H9 (cell line): ENCODE data around the gene PALD1. TPM values are rescaled to one million over a fixed set of nuclear protein-coding genes. Genes with fewer than 3 reads are reported as not detected.

Source experiments
- DNase-seq: peaks from one replicate; pipeline ENCODE4 v3.0.0-alpha.2; 2017
- H2AFZ ChIP-seq: one replicate; pipeline ENCODE4 v1.6.1; 2013; ENCODE audit warnings: mild to moderate bottlenecking, low read length, control low read depth, moderate library complexity
- H2AK5ac ChIP-seq: 2 replicates; pipeline ENCODE4 v1.6.1; 2013; ENCODE audit warnings: low read length, control low read depth, mixed read lengths; ENCODE audit not compliant: insufficient read length
- H2BK120ac ChIP-seq: one replicate; pipeline ENCODE4 v1.6.1; 2013; ENCODE audit warnings: low read depth, mild to moderate bottlenecking, low read length, control low read depth, inconsistent platforms; ENCODE audit not compliant: poor library complexity, severe bottlenecking
- H2BK12ac ChIP-seq: 2 replicates; pipeline ENCODE4 v1.6.1; 2013; ENCODE audit warnings: low read length, control low read depth, mixed read lengths, low read depth; ENCODE audit not compliant: insufficient read length
- H2BK15ac ChIP-seq: 2 replicates; pipeline ENCODE4 v1.6.1; 2013; ENCODE audit warnings: low read depth, low read length, control low read depth
- H2BK20ac ChIP-seq: one replicate; pipeline ENCODE4 v1.6.1; 2013; ENCODE audit warnings: low read depth, mild to moderate bottlenecking, low read length, control low read depth, inconsistent platforms; ENCODE audit not compliant: poor library complexity, severe bottlenecking
- H2BK5ac ChIP-seq: 2 replicates; pipeline ENCODE4 v1.6.1; 2013; ENCODE audit warnings: low read length, control low read depth, mixed read lengths; ENCODE audit not compliant: insufficient read length
- H3K14ac ChIP-seq: 2 replicates; pipeline ENCODE4 v1.6.1; 2013; ENCODE audit warnings: low read length, control low read depth; ENCODE audit not compliant: insufficient read depth
- H3K18ac ChIP-seq: 2 replicates; pipeline ENCODE4 v1.6.1; 2013; ENCODE audit warnings: low read depth, mild to moderate bottlenecking, mixed read lengths, low read length, control low read depth; ENCODE audit not compliant: insufficient read length
- H3K23ac ChIP-seq: 2 replicates; pipeline ENCODE4 v1.6.1; 2013; ENCODE audit warnings: low read length, control low read depth, mixed read lengths, low read depth; ENCODE audit not compliant: insufficient read length
- H3K23me2 ChIP-seq: 2 replicates; pipeline ENCODE4 v1.6.1; 2013; ENCODE audit warnings: low read depth, mild to moderate bottlenecking, mixed read lengths, low read length, control low read depth; ENCODE audit not compliant: insufficient read length, poor library complexity, severe bottlenecking
- H3K27ac ChIP-seq: 2 replicates; pipeline ENCODE4 v1.5.1; 2013; ENCODE audit warnings: low read length, control low read depth, mixed read lengths, low read depth; ENCODE audit not compliant: insufficient read length
- H3K27me3 ChIP-seq: 2 replicates; pipeline ENCODE4 v1.6.1; 2013; ENCODE audit warnings: low read length, control low read depth, inconsistent platforms; ENCODE audit not compliant: insufficient read depth
- H3K4ac ChIP-seq: 2 replicates; pipeline ENCODE4 v1.6.1; 2013; ENCODE audit warnings: low read depth, mild to moderate bottlenecking, control low read depth, inconsistent platforms, low read length, moderate library complexity
- H3K4me1 ChIP-seq: 2 replicates; pipeline ENCODE4 v1.6.1; 2013; ENCODE audit warnings: low read length, control low read depth, inconsistent platforms; ENCODE audit not compliant: insufficient read depth
- H3K4me2 ChIP-seq: 2 replicates; pipeline ENCODE4 v1.6.1; 2013; ENCODE audit warnings: low read length, control low read depth, mixed read lengths; ENCODE audit not compliant: insufficient read length, insufficient read depth
- H3K56ac ChIP-seq: 2 replicates; pipeline ENCODE4 v1.6.1; 2013; ENCODE audit warnings: low read depth, mild to moderate bottlenecking, mixed read lengths, low read length, control low read depth; ENCODE audit not compliant: insufficient read length
- H3K79me1 ChIP-seq: 2 replicates; pipeline ENCODE4 v1.6.1; 2013; ENCODE audit warnings: low read depth, mild to moderate bottlenecking, moderate library complexity, low read length, control low read depth, inconsistent platforms; ENCODE audit not compliant: insufficient read depth, poor library complexity, severe bottlenecking
- H3K79me2 ChIP-seq: 2 replicates; pipeline ENCODE4 v1.6.1; 2013; ENCODE audit warnings: low read length, control low read depth, inconsistent platforms; ENCODE audit not compliant: insufficient read depth
- H3K9ac ChIP-seq: 2 replicates; pipeline ENCODE4 v1.6.1; 2013; ENCODE audit warnings: low read length, control low read depth, mixed read lengths; ENCODE audit not compliant: insufficient read length; ENCODE audit errors: extremely low read depth
- H3K9me3 ChIP-seq: one replicate; pipeline ENCODE4 v1.6.1; 2013; ENCODE audit warnings: low read depth, low read length, inconsistent platforms; ENCODE audit not compliant: control insufficient read depth
- H3T11ph ChIP-seq: one replicate; pipeline ENCODE4 v1.6.1; 2013; ENCODE audit warnings: mild to moderate bottlenecking, low read length, control low read depth, inconsistent platforms
- H4K20me1 ChIP-seq: one replicate; pipeline ENCODE4 v1.6.1; 2013; ENCODE audit not compliant: control insufficient read depth, insufficient read length, insufficient read depth
- H4K5ac ChIP-seq: 2 replicates; pipeline ENCODE4 v1.6.1; 2013; ENCODE audit warnings: low read depth, mild to moderate bottlenecking, mixed read lengths, low read length, control low read depth; ENCODE audit not compliant: insufficient read length
- H4K8ac ChIP-seq: replicated peaks from 2 replicates; pipeline ENCODE4 v1.6.1; 2013; ENCODE audit warnings: low read length, control low read depth, mixed read lengths, low read depth; ENCODE audit not compliant: insufficient read length
- H4K91ac ChIP-seq: 2 replicates; pipeline ENCODE4 v1.6.1; 2013; ENCODE audit warnings: low read depth, mild to moderate bottlenecking, moderate library complexity, mixed read lengths, low read length, control low read depth; ENCODE audit not compliant: insufficient read length
- H3K27ac Mint-ChIP-seq, 3 experiments: 2 replicates in 2 of 3; 3 replicates in 1 of 3; pipeline ENCODE4 v1.8.0; 2020 to 2021; ENCODE audit warnings: mixed read lengths in 3 of 3, mild to moderate bottlenecking in 1 of 3, moderate library complexity in 1 of 3
- H3K27me3 Mint-ChIP-seq: 2 replicates; pipeline ENCODE4 v1.8.0; 2021; ENCODE audit warnings: low read depth, mild to moderate bottlenecking, moderate library complexity, mixed read lengths
- H3K36me3 Mint-ChIP-seq, 3 experiments: 2 replicates in 2 of 3; 3 replicates in 1 of 3; pipeline ENCODE4 v1.8.0; 2020 to 2021; ENCODE audit warnings: low read depth in 3 of 3, mixed read lengths in 3 of 3; ENCODE audit not compliant: insufficient read depth in 1 of 3
- H3K4me1 Mint-ChIP-seq, 2 experiments: 2 replicates each; pipeline ENCODE4 v1.8.0; 2020; ENCODE audit warnings: mixed read lengths in 2 of 2
- H3K4me3 Mint-ChIP-seq, 2 experiments: 2 replicates in 1 of 2; 3 replicates in 1 of 2; pipeline ENCODE4 v1.8.0; 2020 to 2021; ENCODE audit warnings: mild to moderate bottlenecking in 2 of 2, mixed read lengths in 2 of 2, moderate library complexity in 1 of 2
- H3K9me3 Mint-ChIP-seq, 2 experiments: 2 replicates in 1 of 2; 3 replicates in 1 of 2; pipeline ENCODE4 v1.8.0; 2020; ENCODE audit warnings: mild to moderate bottlenecking in 2 of 2, mixed read lengths in 2 of 2, moderate library complexity in 1 of 2
- WGBS: extraction: QIAGEN DNeasy Blood & Tissue Kit; methylation state at CpG from one replicate; pipeline ENCODE4 v1.1.7; 2013; ENCODE audit warnings: missing lambda C conversion rate, low lambda C conversion rate, mixed read lengths; ENCODE audit not compliant: insufficient read length; ENCODE audit errors: extremely low coverage; 5-methylcytosine and 5-hydroxymethylcytosine counted together
- total RNA-seq: library from RNA; stranded (reverse); gene quantifications from 2 replicates; pipeline ENCODE4 v1.2.1, GENCODE V29; 2021
- TF ChIP-seq, protein P1 (sequence below): fragments of 200-600 bp; sonication (generic); conservative IDR thresholded peaks from 3 replicates; pipeline ENCODE4 v1.8.0; 2021; ENCODE audit warnings: antibody characterized with exemption, mild to moderate bottlenecking

PALD1 gene
- total RNA-seq, 1 experiment from 2014 or later: 21.1 TPM

- H2BK5ac ChIP-seq: no peak overlapping the region
- no peak overlapping the region for H4K91ac ChIP-seq
- no peak overlapping the region for H3T11ph ChIP-seq
- H3K9me3 ChIP-seq: no peaks in the 10 kb centered on the region
- no peak overlapping the region for H2BK12ac ChIP-seq
- H3K14ac ChIP-seq: no peak overlapping the region
- no peak overlapping the region for H2AFZ ChIP-seq
- H3K23ac ChIP-seq: no peak overlapping the region
- no CpG with 5 or more reads among the region's 8 CpGs for WGBS
- H4K8ac ChIP-seq: no peak overlapping the region
- no peak overlapping the region for H3K4ac ChIP-seq
- no peaks in the 10 kb centered on the region; a peak in 1 of 7 replicates for H3K36me3 Mint-ChIP-seq
- DNase-seq: no peak
- no peak overlapping the region for H3K27ac ChIP-seq
- H3K79me1 ChIP-seq: no peaks in the 10 kb centered on the region
- H3K4me1 ChIP-seq: no peaks in the 10 kb centered on the region
- no peak overlapping the region for H3K56ac ChIP-seq
- no peak overlapping the region for H4K5ac ChIP-seq
- H3K4me1 Mint-ChIP-seq: peaks cover 8 to 22% of the 10 kb centered on the region in 2 experiments
- H3K4me2 ChIP-seq: no peak overlapping the region
- TF ChIP-seq, protein P1, sequence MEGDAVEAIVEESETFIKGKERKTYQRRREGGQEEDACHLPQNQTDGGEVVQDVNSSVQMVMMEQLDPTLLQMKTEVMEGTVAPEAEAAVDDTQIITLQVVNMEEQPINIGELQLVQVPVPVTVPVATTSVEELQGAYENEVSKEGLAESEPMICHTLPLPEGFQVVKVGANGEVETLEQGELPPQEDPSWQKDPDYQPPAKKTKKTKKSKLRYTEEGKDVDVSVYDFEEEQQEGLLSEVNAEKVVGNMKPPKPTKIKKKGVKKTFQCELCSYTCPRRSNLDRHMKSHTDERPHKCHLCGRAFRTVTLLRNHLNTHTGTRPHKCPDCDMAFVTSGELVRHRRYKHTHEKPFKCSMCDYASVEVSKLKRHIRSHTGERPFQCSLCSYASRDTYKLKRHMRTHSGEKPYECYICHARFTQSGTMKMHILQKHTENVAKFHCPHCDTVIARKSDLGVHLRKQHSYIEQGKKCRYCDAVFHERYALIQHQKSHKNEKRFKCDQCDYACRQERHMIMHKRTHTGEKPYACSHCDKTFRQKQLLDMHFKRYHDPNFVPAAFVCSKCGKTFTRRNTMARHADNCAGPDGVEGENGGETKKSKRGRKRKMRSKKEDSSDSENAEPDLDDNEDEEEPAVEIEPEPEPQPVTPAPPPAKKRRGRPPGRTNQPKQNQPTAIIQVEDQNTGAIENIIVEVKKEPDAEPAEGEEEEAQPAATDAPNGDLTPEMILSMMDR: no peak
- no peak overlapping the region for H2BK15ac ChIP-seq
- no peak overlapping the region for H2BK120ac ChIP-seq
- H3K27me3 ChIP-seq: no peaks in the 10 kb centered on the region
- H3K9me3 Mint-ChIP-seq: peaks cover 0 to 1% of the 10 kb centered on the region in 2 experiments; a peak in 1 of 5 replicates
- no peaks in the 10 kb centered on the region for H3K23me2 ChIP-seq
- H3K79me2 ChIP-seq: no peaks in the 10 kb centered on the region
- no peaks in the 10 kb centered on the region for H3K27me3 Mint-ChIP-seq
- no peak overlapping the region for H2AK5ac ChIP-seq
- no peak overlapping the region for H3K27ac Mint-ChIP-seq
- no peak overlapping the region for H2BK20ac ChIP-seq
- no peak overlapping the region for H3K18ac ChIP-seq
- H3K9ac ChIP-seq: no peak overlapping the region
- no peak overlapping the region for H3K4me3 Mint-ChIP-seq
- H4K20me1 ChIP-seq: peaks cover 3% of the 10 kb centered on the region
Observed at GRCh38 chr10:70599319-70599718, 120.8 kb downstream of the PALD1 start.
